OCI-LY3 (cell line): ENCODE measurements around the gene LUC7L3.

Source experiments
- EZH2phosphoT487 ChIP-seq: fragments of 200-600 bp; shearing (Covaris generic); IDR thresholded peaks from 2 replicates; pipeline ENCODE4 v1.6.1; 2018; ENCODE audit warnings: antibody characterized with exemption, mixed run types, low read depth
- TF ChIP-seq, protein P1 (sequence below): fragments of 200-600, 300-600 bp; sonication (generic); IDR thresholded peaks from 2 replicates; pipeline ENCODE4 v1.5.1; 2014; ENCODE audit warnings: antibody characterized with exemption, low read length, low read depth

- TF ChIP-seq, protein P1, sequence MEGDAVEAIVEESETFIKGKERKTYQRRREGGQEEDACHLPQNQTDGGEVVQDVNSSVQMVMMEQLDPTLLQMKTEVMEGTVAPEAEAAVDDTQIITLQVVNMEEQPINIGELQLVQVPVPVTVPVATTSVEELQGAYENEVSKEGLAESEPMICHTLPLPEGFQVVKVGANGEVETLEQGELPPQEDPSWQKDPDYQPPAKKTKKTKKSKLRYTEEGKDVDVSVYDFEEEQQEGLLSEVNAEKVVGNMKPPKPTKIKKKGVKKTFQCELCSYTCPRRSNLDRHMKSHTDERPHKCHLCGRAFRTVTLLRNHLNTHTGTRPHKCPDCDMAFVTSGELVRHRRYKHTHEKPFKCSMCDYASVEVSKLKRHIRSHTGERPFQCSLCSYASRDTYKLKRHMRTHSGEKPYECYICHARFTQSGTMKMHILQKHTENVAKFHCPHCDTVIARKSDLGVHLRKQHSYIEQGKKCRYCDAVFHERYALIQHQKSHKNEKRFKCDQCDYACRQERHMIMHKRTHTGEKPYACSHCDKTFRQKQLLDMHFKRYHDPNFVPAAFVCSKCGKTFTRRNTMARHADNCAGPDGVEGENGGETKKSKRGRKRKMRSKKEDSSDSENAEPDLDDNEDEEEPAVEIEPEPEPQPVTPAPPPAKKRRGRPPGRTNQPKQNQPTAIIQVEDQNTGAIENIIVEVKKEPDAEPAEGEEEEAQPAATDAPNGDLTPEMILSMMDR = no peak
- no peak for TF ChIP-seq EZH2phosphoT487
Observed at GRCh38 chr17:50775926-50776325, 56.5 kb downstream of the LUC7L3 start.
